Cardiac muscle cell (in vitro differentiated cells and primary cell): ENCODE results near the gene STPG2. TPM values are rescaled to one million over a fixed set of nuclear protein-coding genes. Genes with fewer than 3 reads are reported as not detected.

ENCODE experiments used
- DNase-seq, 2 donors: peaks; one replicate each; pipeline versions ENCODE4 v3.0.0 to v3.0.0-alpha.2; 2010 to 2017; ENCODE audit warnings: low read depth in 1 of 2, low spot score in 1 of 2
- H3K27ac ChIP-seq: fragments of 200-600 bp; sonication (generic); 2 replicates; pipeline ENCODE4 v1.5.1; 2016
- H3K27me3 ChIP-seq: fragments of 200-600 bp; sonication (generic); 2 replicates; pipeline ENCODE4 v1.6.0; 2016; ENCODE audit warnings: control low read depth
- H3K36me3 ChIP-seq: fragments of 200-600 bp; sonication (generic); 2 replicates; pipeline ENCODE4 v1.5.1; 2016; ENCODE audit warnings: control low read depth
- H3K4me1 ChIP-seq: fragments of 200-600 bp; sonication (generic); 2 replicates; pipeline ENCODE4 v1.8.1; 2017; ENCODE audit warnings: low read depth, mild to moderate bottlenecking, mixed run types
- H3K4me3 ChIP-seq: fragments of 200-600 bp; sonication (generic); 2 replicates; pipeline ENCODE4 v1.5.1; 2016; ENCODE audit warnings: mild to moderate bottlenecking
- H3K9me3 ChIP-seq: fragments of 200-600 bp; sonication (generic); 2 replicates; pipeline ENCODE4 v1.5.1; 2017; ENCODE audit warnings: low read depth, mild to moderate bottlenecking, control low read depth
- polyA plus RNA-seq: library from polyadenylated mRNA; unstranded; fragments of >200 nt; fragmentation: Nextera tagmentation; extraction: Ambion mirVana; gene quantifications from 2 replicates; pipeline ENCODE4 v1.2.1, GENCODE V29; 2016
- total RNA-seq: library from RNA; depleted of rRNA; stranded (reverse); fragments of >200 nt; gene quantifications from 2 replicates; pipeline ENCODE4 v1.2.3, GENCODE V29; 2016
- TF ChIP-seq, protein P1 (sequence below): IDR thresholded peaks from 2 replicates; pipeline ENCODE4 v1.5.1; 2012; ENCODE audit warnings: low read depth, mild to moderate bottlenecking, low read length

The STPG2 gene
- total and polyA plus RNA-seq, 2 experiments from 2014 or later, result 0.20 to 0.30 TPM

DNA sequence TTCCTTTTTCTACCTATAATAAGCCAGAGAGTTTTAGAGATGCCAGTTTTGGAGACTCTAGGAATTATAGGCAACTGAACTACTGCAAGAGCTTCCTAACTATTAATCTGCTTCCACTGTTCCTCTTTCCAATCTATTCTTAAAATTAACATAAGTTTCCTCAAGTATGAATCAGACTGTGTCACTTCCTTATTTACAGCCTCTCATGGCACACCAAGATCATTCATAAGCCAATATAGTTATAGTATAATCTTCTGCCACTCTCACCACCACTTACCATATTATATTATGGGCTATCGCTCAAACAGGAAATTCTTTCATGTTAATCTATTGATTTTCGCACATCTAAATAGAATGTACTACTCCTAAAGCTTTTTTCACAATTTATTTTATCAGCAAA lies 383.5 kb downstream of the STPG2 start:
- Histone ChIP-seq H3K27ac (no peak overlapping the region), H3K4me1 (peaks cover 10% of the 10 kb centered on the region), H3K27me3 (no peaks in the 10 kb centered on the region), H3K4me3 (no peak overlapping the region), H3K9me3 (no peaks in the 10 kb centered on the region), H3K36me3 (no peaks in the 10 kb centered on the region)
- TF ChIP-seq, protein P1, sequence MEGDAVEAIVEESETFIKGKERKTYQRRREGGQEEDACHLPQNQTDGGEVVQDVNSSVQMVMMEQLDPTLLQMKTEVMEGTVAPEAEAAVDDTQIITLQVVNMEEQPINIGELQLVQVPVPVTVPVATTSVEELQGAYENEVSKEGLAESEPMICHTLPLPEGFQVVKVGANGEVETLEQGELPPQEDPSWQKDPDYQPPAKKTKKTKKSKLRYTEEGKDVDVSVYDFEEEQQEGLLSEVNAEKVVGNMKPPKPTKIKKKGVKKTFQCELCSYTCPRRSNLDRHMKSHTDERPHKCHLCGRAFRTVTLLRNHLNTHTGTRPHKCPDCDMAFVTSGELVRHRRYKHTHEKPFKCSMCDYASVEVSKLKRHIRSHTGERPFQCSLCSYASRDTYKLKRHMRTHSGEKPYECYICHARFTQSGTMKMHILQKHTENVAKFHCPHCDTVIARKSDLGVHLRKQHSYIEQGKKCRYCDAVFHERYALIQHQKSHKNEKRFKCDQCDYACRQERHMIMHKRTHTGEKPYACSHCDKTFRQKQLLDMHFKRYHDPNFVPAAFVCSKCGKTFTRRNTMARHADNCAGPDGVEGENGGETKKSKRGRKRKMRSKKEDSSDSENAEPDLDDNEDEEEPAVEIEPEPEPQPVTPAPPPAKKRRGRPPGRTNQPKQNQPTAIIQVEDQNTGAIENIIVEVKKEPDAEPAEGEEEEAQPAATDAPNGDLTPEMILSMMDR, result no peak
- DNase-seq, result no peak

DNA sequence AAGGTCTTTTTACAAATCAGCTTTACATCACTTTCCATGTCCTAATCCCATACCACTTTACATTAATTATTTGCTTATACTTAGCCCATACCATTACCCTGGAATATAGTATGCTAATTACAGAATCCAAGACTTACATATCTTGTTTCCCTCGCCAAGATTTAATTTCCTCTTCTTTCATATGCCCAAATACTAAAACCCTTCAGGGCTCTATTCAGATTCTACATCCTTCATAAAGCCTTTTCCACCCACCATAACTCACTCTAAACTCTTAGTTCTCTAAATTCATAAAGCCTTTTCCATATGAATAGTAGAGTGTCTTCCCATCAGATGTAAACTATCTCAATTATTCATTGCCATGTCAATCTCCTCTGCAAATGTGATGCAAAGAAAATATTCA lies 390.7 kb downstream of the STPG2 start:
- H3K27me3 ChIP-seq, result no peaks in the 10 kb centered on the region
- TF ChIP-seq, protein P1, result no peak

DNA sequence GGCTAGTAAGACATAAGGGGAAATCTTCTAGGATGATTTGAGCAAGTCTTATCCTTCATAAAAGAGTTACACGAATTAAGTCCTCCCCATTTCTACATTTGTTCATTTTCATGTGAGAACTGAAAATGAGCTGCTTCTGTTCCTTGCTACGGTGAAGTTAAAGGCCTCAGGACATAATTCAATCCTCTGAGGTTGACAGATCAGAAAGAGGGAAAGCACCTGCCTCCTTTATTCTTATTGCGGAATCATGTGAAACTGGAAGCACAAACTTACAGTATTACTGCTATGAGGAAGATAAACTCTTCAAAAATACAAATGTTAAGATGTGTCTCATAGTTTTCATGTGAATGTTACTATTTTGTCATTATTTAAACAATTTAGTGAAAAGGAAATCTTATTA lies 395.3 kb downstream of the STPG2 start:
- Histone ChIP-seq H3K36me3 (no peaks in the 10 kb centered on the region), H3K4me1 (no peaks in the 10 kb centered on the region), H3K9me3 (no peaks in the 10 kb centered on the region), H3K4me3 (no peak overlapping the region), H3K27ac (no peak overlapping the region), H3K27me3 (no peaks in the 10 kb centered on the region)
- TF ChIP-seq, protein P1, result no peak
- no peak for DNase-seq

More for the DNA sequence above, 390.7 kb downstream of the STPG2 start:
- Histone ChIP-seq H3K27ac (no peak overlapping the region), H3K9me3 (no peaks in the 10 kb centered on the region), H3K4me3 (no peak overlapping the region), H3K4me1 (no peaks in the 10 kb centered on the region), H3K36me3 (no peaks in the 10 kb centered on the region)
- DNase-seq, result no peak

DNA sequence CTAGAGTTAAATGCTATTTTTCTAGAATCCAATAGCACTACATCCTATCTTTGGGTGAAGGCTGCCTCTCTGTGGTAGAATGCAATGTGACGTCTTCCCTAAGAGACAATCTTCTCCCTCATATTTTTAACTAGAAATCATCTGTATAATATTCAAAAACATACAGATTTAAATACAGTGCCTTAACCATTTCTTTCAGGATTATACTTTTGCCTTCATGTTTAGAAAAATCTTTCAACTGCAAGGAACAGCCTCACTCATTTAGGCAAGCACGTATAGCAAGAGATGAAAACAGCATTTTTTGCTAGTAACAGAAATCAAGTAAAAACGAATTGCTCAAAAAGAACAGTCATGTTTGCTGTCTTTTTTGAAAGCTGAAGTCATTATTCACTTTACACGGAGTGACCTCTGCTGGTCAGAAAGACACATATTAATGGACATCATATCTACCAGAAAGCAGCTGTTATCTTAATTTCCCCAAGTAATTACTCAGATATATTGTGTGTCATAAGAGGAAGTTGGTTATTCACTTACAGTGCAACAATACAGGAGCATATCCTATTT lies 422.3 kb downstream of the STPG2 start:
- peak in 1 of 2 donors; percentile 69 for DNase-seq
- TF ChIP-seq, protein P1, result peak; percentile 34

DNA sequence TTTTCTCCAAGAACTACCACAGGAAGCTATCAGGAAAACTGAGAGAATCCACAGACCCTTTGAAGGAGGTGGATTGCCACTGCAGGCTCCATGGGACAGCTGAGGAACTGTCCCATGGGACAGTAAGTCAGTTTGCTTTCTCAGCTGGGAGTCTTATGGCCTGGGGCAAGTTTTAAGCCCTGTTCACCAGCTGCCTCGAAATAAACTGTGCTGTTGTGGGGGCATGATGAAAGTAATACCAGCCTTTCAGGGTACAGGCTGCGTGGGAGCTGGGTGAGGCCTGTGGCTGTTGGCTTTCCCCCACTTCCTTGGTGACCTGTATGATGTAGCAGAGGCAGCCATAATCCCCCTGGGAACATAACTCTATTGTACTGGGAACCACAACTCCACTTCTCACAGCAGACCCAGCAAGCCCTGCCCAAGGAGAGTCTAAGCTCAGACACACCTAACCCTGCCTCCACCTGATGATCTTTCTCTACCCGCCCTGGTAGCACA lies 452.1 kb downstream of the STPG2 start:
- Histone ChIP-seq H3K27me3 (no peaks in the 10 kb centered on the region), H3K4me1 (no peaks in the 10 kb centered on the region), H3K27ac (no peak overlapping the region), H3K36me3 (no peaks in the 10 kb centered on the region), H3K4me3 (no peak overlapping the region), H3K9me3 (no peaks in the 10 kb centered on the region)
- no peak for DNase-seq
- TF ChIP-seq, protein P1, result no peak

More for the DNA sequence above, 422.3 kb downstream of the STPG2 start:
- H3K9me3 ChIP-seq, result no peaks in the 10 kb centered on the region
- no peak overlapping the region for H3K27ac ChIP-seq
- no peaks in the 10 kb centered on the region for H3K4me1 ChIP-seq
- H3K4me3 ChIP-seq, result no peak overlapping the region
- no peaks in the 10 kb centered on the region for H3K36me3 ChIP-seq
- H3K27me3 ChIP-seq, result no peaks in the 10 kb centered on the region
